NCI-H2107 treated with DMSO at 0.1 percent for 48 hours (cell line): ENCODE measurements around the gene CASS4.
"Not testable (repeated sequence)": the region's sequence is repeated elsewhere in the genome, so short reads cannot be mapped to it uniquely, and the experiment has no call there.

ENCODE experiments used
- DNase-seq: peaks from one replicate; lab custom pipeline; 2025; ENCODE audit not compliant: unreplicated experiment; lab: John Stamatoyannopoulos, UW

CASS4 gene, protein sequence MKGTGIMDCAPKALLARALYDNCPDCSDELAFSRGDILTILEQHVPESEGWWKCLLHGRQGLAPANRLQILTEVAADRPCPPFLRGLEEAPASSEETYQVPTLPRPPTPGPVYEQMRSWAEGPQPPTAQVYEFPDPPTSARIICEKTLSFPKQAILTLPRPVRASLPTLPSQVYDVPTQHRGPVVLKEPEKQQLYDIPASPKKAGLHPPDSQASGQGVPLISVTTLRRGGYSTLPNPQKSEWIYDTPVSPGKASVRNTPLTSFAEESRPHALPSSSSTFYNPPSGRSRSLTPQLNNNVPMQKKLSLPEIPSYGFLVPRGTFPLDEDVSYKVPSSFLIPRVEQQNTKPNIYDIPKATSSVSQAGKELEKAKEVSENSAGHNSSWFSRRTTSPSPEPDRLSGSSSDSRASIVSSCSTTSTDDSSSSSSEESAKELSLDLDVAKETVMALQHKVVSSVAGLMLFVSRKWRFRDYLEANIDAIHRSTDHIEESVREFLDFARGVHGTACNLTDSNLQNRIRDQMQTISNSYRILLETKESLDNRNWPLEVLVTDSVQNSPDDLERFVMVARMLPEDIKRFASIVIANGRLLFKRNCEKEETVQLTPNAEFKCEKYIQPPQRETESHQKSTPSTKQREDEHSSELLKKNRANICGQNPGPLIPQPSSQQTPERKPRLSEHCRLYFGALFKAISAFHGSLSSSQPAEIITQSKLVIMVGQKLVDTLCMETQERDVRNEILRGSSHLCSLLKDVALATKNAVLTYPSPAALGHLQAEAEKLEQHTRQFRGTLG

DNA sequence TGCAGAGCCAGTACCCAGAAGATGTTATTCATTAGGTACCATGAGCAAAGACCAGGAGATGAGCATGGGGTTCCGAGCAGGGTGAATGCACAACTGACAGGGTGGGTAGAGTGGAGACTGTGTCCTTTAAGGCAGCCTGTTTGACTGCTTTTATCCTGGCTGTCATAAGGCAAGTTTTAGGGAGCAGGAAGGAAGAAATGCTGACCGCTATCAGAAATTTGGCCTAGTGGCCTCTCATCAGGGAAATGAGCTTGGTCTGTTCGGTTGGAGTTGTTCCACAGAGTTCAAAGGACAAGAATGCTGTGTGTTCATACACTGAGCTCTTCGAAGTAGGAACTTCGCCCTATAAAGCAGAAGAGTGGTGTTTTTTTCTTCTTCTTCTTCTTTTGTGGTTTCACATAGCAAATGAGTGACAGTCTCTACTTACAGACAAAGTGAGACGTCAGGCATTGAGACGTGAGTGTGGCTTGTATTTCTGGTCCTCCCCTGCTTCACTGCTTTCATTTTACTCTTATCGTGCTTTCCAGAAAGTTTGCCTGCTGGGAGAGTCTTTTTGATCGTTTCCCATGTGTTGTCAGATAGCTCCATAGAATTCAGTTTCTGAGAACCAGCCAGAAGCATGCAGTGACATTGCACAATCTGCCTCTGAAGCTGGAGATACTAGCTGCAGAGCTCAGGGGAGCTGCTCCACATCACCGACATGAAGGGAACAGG lies at the start of gene CASS4:
TSS of gene CASS4 (plus strand) at position 502 of the 714 bp plus-strand sequence. CDS start at position 701, 199 bp downstream.
- no peak for DNase-seq

DNA sequence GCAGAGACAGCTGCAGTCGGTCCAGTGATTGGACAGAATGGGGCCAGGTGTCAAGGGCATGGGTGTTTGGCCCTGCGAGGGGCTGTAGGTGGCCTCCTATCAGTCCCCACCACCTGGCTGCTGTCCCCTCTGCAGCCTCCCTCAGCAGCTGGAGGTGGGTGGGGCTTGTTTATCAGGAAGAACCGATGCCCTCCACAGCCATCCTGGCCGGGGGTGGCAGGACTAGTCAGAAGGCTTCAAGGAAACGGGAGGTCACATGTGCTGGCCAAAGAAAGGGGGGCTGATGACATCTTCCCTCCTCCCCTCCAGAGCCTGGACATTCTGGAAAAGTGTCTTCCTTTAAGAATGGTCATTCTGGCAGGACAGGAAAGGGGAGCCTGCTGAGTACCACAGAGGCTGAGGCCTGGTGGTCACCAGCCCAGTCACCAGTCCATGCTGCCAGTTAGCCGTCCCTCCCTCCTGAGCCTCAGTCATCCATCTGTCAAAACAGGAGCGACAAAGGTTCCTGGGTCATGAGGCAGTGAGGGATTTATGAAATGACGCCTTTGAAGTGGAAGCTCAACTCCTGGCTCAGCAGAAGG lies 49.1 kb upstream of the CASS4 start:
- no peak for DNase-seq

DNA sequence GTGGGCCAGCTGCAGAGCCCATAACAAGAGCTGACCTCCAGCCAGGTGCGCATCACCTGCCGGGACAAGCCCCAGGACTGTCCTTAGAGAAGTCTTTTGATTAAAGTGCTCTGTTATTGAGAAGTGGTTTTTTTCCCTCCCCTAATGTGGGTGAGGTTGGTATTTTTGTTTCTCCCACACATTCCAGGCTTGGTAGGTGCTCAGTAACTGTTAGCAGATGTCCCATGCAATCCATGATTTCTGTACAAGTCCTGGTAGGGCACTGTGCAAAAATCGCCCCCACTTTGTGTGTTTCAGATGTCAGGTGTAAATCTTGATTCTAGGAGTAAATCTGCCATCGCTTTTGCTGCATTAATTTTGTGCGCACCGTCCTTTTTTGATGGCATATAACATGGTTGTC lies 48.6 kb upstream of the CASS4 start:
- no peak for DNase-seq

DNA sequence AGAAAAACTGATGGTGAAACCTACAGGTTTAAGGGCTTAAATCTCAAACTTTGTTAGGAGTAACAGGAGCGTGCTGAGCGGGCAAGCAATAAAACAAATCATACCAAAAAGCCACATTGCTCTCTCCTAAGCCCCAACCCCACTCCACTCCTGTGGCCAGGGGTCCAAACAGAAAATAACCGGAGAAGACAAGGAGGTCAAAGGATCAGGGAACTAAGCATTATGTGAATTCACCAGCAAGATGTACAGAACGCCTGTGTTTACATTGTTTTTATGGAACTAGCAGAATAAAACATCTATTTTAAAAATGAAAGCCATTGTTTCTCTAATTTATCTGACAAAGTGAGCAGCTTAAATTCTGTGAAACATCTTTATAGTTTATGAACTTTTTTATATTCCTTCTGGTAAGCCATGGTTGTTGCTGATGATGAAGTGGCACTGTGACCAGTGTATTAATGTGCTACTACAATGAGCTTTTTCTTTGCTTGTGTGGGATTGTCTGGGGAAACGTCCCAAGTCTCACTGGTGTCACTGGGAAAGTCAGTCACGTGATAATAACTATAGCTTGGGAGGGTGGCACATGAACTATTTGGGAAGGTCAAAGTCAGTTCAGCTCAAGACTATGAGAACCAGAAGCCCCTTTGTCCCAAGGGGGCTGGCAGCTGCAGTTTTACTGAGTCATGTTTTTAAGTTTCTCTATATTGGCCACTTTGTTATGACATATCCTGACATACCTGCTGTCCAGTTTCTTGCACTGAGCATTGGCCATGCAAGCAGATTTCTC lies 43.5 kb upstream of the CASS4 start:
- no peak for DNase-seq

DNA sequence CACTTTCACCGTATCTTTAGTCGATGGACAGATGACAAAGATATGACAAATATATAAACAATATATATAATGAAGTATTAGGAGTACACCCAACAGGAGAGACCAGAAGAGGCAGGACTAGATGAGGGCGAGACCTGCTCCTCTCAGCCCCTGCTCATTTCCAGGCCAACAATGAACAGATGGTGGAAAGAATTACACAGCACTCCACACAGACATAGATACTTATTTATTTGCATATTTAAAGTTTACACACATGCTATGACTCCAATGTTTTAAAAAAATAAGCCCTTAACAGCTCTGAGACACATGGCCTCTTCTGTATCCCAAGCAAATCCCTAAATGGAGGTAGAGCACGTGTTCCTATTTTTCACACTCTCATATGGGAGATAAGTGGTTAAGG lies 42.9 kb upstream of the CASS4 start:
- DNase-seq = no peak

DNA sequence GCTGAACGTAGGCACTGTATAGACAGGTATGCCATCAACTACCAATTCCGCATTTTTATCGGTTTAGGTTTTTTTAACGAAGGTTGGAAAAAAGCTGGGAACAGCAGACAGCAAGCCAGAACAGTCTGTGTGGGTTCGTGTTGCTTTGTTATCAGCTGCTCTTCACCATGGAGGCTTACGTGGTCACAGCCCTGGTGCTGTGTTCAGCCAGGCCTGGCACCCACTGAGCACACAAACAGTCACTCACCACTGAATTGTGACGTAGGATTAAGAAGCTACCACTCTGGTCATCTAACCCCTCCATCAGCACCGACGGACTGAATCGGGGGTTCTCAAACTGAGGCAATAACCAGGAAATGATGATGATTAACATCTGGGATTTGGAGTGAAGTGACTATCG lies 40.1 kb upstream of the CASS4 start:
- no peak for DNase-seq

DNA sequence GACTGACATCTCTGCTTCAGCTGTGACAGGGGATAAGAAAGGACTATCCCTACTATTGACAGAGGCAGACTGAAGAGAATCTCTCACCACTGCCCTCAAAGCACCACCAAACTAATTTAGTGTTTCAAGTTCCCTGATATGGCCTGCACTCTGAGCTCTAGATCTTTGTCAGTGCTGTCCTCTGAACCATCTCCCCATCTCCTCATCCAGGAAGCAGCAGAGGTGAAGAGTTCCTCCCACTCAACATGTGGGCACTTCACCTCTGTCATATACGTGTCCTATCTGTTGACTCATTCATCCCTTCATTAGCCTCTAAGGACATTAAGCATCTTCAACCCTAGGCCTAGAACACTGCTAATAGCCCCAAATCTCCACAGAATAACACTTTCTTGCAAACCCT lies 39.2 kb upstream of the CASS4 start:
- no peak for DNase-seq

DNA sequence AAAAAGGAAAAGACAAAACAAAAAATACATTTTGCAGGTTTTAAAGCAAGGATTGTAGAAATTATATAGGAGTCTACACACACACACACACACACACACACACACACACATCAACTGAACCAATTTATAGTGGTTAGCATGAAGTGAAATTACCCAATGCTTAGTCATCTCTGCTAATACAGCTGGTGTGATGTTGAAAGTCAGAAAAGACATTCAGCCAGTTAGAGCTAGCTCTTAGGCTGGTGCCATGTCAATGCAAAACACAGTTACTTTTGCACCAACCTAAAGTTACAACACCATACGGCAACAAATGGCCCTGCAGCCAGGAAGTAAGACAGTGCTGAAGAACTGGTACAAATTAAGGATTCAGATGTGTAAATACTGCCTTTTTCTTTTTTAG lies 38.1 kb upstream of the CASS4 start:
- DNase-seq = no peak

DNA sequence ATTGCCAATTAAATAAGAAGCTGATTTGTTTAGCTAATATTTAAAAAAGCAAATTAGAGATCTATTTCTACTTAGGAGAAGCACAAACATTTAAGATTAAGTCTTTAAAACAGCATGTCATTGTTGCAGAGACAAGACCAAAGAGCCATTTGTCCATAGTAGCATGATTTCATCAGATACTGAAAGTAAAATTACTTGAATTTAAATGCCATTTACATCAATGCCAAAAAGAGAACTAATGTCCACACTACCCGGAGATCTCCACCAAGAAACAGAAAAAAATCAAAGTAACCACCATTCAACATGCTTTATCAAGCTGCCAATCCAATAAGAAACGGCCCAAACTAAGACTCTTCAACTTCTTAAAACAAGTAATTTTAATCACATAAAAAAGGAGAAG lies 35.7 kb upstream of the CASS4 start:
- no peak for DNase-seq

DNA sequence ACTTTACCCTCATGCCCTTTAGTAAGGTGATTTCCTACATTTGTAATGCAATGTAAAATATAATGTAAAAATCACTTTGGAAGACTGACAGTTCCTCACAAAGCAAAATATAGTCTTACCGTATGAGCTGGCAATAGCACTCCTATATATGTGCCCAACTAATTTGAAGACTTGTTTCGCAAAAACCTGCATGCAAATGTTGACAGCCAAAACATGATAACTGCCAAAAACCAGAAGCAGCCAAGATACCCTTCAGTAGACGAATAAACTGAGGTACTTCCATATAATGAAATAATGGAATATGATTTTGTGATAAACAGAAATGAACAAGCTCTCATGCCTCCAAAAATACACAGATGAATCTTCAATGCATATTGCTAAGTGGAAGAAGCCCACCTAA lies 33.7 kb upstream of the CASS4 start:
- DNase-seq = no peak

DNA sequence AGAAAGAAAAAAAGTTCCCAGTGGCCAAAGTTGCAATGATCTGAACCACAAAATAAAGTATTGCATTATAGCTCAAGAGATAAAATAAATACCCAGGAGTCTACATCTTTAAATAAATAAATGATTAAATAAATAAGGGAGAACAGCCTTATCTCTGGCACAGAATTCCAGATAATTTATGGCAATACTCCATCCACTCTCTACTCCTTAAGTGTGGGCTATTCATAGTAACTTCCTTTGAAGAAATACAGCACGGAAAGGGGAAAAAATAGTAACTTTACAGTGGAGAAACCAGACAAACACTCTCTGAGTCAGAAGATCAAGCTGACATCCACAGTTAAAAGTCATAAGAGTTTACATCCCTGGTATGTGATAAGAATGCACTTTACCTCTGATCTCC lies 31.7 kb upstream of the CASS4 start:
- DNase-seq = no peak

DNA sequence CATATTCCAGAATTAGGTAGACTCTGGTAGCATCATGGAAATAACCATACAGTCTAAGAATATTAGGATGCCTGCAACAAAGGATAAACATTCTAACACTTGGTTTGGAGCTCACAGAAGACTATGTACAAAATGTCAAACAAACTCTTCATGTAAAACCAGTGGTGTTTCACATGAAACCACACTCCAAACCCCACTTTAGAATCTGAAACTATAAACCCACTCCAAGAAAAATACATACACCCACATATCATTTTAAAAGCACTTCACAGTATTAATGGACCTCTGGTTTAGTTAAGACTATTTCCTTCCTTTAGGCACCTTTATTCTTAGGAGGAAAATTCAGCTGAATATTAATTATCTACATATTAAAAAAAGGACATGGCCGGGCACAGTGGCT lies 30.6 kb upstream of the CASS4 start:
- DNase-seq = no peak

DNA sequence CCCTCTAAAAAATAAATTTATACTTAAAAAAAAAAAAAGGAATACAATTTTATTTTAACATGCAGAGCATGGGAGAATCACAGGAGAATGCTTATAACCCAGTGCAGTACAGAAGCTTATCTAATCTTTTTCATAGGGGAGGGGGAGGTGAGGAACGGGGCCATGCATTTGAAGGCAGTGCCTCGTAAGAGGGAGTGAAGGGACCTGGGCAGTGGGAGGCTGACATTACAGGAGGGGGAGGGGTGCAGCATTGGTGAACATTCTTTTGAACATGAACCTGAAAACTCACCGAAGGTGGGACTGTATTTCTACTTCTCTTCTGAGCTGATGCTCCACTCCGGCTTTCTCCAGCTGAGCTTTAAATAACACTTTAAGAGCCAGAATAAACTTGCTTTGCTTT lies 29.4 kb upstream of the CASS4 start:
- no peak for DNase-seq

DNA sequence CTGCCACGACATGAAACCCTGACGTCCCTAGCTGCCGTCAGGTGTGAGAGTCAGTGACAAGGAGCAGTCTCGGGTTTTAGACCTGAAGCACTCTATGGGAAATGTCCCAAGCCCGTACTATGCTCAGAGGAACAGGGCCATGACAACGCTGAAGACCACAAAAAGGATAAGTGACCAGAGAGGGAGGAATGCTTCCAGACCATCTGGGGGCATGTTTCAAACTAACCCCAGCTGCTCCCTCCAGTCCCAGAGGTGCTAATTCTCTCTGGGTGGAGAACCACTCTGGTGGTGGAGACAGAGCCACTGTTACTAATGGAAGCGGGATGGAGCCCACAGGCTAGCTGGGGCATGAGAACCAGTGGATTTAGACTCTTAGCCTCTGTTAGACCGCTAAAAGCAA lies 28.7 kb upstream of the CASS4 start:
- no peak for DNase-seq

DNA sequence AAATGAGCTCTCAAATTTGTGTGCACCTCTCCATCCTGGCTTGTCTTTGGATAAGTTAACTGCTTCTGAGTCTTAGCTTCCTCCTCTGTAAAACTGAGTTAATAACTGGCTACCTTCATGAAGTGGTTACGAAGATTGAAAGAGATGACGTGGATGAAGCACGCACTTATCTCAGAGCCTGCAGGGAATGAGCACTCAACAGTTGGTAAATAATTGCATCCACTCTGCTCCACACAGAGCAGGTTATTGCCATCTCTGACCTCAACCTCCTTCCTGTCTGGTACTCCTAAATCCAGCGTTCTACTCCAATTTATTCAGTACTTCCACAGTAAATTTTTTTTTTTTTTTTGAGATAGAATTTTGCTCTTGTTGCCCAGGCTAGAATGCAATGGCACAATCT lies 26.9 kb upstream of the CASS4 start:
- DNase-seq = no peak

DNA sequence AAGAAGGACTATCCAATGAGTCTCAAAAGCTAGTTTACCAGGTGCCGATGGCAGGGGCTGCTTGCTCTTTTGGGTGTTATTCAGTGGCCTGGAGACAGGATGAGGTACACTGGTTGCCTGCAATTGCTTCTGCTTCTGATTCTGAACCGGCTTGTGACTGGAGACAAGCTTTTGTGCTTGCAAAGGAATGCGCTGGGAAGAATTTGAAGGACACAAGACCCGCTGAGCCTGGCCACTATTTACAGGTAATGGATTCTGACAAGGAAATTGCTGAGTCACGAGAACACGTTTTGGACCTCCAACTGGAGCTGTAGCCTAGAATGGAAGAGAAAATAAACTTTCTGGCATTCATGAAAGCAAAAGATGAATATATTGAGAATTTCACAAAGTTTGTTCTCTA lies 25.8 kb upstream of the CASS4 start:
- DNase-seq = no peak

DNA sequence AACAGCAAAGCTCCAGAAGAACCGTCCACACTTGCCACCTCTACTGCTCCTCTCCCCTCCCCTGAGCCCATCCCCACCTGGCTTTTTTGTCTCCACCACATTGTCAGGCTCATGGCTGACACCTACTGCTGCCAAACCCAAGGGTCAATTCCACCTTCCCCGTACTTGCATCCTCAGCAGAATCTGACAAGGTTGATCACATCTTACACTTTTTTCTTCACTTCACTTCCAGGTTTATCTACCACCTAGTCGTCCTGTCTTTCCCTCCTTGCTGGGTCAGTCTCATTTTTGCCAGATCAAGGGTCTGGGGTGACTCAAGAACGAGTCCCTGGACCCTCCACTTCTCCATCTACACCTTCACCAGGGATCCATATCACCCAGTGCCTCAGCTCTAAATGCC lies 23.2 kb upstream of the CASS4 start:
- no peak for DNase-seq

DNA sequence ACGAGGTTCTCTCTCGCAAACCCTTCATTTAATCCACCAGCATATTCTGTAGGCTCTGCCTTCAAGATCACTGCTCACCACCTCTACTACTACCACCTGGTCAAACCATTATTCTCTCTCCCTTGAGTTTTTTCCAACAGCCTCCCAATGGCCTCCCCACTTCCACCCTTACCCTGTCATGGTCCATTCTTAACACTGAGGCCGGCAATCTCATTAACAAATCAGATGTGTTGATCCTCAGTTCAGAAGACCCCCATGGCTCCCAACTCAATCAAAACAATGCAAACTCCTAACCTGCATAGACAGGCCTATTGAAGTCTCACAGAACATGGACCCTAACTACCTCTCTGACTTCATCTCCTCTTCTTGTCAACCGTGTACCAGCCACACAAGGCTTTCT lies 22.3 kb upstream of the CASS4 start:
- DNase-seq = no peak

DNA sequence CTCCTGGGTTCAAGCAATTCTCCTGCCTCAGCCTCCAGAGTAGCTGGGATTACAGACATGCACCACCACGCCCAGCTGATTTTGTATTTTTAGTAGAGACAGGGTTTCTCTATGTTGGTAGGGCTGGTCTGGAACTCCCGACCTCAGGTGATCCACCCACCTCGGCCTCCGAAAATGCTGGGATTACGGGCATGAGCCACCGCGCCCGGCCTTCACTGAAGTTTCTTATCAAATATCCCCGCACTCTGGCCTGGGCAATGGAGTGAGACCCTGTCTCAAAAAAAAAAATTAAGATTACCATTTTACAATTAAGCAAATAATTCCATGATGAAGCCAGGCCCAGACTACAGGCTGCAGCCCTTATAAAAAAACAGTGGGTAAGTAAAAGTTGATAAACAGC lies 21.7 kb upstream of the CASS4 start:
- DNase-seq = not testable (repeated sequence)

DNA sequence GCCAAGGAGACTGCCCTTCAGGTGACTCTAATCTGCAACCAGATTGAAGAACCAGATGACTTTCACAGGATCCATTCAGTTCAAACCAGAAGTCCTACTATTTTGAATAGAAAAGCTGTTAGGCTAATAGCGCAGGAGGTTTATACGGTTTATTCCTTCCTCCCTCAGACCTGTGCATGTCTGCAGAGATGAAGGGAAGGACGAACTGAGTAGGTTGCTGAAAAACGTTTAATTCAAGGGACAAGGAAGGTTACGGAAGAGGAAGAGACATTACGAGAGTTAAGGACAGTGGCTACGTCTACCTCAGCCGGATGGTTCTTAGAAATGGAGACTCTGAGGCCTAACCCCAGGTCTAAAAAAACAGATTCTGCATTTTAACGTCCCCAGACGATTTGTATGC lies 21.0 kb upstream of the CASS4 start:
- DNase-seq = no peak
